Renal pelvis (tissue), 4 donors: Measurements from ENCODE around the gene NTS. TPM values are rescaled to one million over a fixed set of nuclear protein-coding genes. Genes with fewer than 3 reads are reported as not detected.
A peak's percentile ranks its signal among the peaks of the same experiment; 100 is the strongest.

Source experiments
- DNase-seq: peaks from one replicate; pipeline ENCODE4 v3.0.0-alpha.2; 2013
- polyA plus RNA-seq, 3 donors: library from polyadenylated mRNA; unstranded; fragments of 120-200 nt; gene quantifications; one replicate each; pipeline ENCODE4 v1.2.1, GENCODE V29; 2013; ENCODE audit not compliant: insufficient read length in 3 of 3

NTS gene
- polyA plus RNA-seq, 3 donors, result 5.1 to 6.7 (median 5.6) TPM

DNA sequence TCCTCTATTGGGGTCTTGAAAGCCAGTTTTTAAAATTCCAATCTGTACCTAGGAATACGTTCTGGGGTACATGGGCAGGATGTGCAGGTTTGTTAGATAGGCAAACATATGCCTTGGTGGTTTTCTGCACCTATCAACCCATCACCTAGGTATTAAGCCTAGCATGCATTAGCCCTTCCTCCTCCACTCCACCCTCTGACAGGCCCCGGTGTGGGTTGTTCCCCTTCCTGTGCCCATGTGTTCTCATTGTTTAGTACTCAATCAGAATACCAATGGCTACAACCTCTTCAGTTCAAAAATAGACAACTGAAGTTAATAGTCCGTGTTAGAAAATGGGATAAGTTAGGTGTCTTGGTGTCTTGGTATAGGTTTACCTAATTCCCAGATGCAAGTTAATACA is 3.4 kb downstream of the NTS start:
- DNase-seq, result no peak

DNA sequence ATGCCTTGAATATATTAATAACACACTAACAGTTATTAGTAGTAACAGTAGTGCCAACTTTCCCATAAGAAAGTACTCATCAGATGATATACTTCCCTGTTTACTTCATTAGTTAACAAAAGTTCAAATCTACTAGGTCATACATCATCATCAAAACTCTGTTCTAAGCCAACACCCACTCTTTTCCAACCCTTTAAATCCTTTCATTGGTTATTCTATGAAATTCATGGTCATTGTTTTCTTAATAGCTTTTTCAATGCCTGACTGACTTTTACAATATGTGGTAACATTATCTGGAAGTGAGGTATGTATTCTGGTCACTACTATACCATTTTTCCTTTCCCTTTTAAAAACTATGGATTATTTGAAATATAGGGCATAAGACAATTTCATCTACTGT is 9.7 kb downstream of the NTS start:
- DNase-seq, result no peak

DNA sequence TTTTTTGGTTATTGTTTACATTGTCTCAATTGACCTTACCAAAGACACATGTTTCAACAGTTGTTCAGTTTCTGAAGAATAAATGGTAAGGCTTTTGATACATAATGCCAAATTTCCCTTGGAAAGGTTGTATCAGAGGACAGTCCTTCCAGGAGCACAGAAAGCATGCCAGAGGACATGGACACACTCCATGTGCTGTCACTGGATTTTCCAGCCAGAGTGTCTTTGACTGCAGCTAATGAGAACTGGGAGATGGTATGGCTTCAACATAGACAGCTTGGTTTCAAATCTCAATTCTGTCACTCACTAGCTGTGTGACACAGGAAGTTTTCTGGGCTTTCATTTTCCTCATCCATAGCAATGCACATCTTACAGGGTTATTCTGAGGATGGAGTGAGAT is 20.6 kb downstream of the NTS start:
- DNase-seq, result no peak

DNA sequence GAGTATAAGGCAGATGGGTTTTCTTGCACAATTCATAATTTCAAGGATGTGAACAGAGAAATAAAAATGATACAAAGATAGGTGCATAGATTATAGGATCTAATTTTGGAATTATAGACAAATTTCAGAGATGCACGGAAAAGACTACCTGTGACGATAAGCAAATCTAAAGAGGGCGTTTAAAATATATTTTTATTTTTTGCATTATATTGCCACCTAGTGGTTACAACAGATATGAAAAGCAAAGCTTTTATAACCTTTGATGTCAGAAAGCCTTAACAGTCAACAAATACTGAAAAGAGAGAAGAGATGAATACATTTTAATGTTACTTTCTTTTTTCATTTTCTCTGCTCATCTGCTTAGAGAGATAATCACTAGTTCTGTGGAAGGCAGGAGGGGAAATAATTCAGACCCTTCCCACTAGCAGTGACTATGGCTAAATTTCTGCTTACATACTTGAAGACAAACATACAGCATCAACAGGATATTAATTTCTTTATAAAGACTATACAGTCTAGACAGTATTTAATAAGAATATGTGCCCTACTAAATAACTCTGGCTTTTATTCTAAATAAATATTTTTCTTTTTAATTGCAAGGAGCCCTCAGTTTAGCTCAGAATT is 46.3 kb downstream of the NTS start:
- peak; percentile 23 for DNase-seq

DNA sequence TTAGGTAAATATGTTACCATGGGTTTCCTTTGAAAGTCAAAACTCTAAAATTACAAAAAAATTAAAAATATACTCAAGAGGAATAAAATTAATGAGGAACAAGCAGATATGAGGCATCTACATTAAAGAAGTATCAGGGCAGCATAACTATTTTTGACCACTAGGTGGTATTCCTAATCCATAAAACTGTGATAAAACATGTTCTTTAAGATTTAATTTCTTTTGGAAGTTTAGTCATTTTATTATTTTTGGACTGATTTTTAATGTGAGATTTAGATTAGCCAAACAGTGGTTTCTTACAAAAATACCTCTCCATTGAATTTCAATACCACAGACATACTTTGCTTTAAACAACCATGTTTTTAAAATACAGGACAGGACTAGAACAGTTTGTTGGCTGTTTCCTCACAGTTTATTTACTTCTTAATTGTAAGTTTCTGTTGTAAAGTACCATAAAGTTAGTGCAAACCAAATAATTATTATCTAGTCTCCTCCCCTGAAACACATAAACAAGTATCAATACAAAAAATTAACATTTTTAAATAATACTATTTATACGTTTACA is 49.8 kb downstream of the NTS start:
- no peak for DNase-seq

DNA sequence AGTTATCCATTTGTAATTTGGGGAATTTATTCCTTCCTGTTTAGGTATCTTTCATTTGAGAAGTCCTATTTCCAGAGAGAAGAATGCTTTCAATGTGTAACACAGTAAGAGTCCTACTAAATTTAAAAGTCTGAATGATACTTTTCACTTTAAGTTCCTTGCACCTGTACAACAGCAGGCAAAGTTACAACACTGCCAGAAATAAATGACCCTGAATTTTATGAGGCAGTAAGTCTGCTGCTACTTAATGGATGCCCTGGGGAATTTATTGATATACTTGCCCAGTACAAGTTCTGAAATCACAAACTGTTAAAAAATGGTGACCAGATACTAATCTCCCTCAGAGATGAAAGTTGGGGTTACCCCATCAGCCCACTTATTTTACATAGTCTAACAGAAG is 53.1 kb downstream of the NTS start:
- DNase-seq, result no peak

Other genes starting within 250 kb of the NTS start
- 10 to 100 TPM; 11.6 to 14.5 (median 11.8) TPM for gene RASSF9, start 37.9 kb upstream of the NTS start, polyA plus RNA-seq